Small intestine (tissue), 4 donors: ENCODE results near the gene WFIKKN2. TPM values are rescaled to one million over a fixed set of nuclear protein-coding genes. Genes with fewer than 3 reads are reported as not detected.

Experiments used
- polyA plus RNA-seq, 4 donors: library from polyadenylated mRNA; stranded (reverse) in 3 of 4; unstranded in 1 of 4; fragments of 200-250 nt in 3 of 4; fragments of 120-200 nt in 1 of 4; gene quantifications; one replicate each; pipeline versions ENCODE4 v1.2.1 to v1.2.3, GENCODE V29; 2013
- donor health status: healthy with polysubstance abuse.
- donor health status: Bipolar disorder and iron deficiency.
- donor health status: healthy.

Gene WFIKKN2
- polyA plus RNA-seq, 4 donors, result 0.03 to 0.10 TPM; not detected in 2

Other genes with a start within 250 kb of the WFIKKN2 start
- gene ABCC3, start 200.7 kb upstream of the WFIKKN2 start, polyA plus RNA-seq, result 100 to 1,000 TPM in 1 of 4 donors, 10 to 100 TPM in 3; 36.7 to 131 (median 81.9) TPM
- 10 to 100 TPM in 2 of 4 donors, 1 to 10 TPM in 2; 5.7 to 23.8 (median 9.6) TPM for gene ANKRD40, start 127.7 kb upstream of the WFIKKN2 start, polyA plus RNA-seq
- gene LUC7L3, start 116.0 kb upstream of the WFIKKN2 start, polyA plus RNA-seq, result 100 to 1,000 TPM in 3 of 4 donors, 10 to 100 TPM in 1; 57.4 to 466 (median 313) TPM
- 100 to 1,000 TPM in 2 of 4 donors, 10 to 100 TPM in 2; 39.0 to 298 (median 149) TPM for gene ANKRD40CL, start 68.1 kb upstream of the WFIKKN2 start, polyA plus RNA-seq
- 100 to 1,000 TPM in 1 of 4 donors, 10 to 100 TPM in 3; 24.6 to 118 (median 38.2) TPM for gene TOB1, start 30.8 kb downstream of the WFIKKN2 start, polyA plus RNA-seq